ENCODE results near the gene DHRS1. TPM values are rescaled to one million over a fixed set of nuclear protein-coding genes. Genes with fewer than 3 reads are reported as not detected.
A peak's percentile ranks its signal among the peaks of the same experiment; 100 is the strongest.

Gene DHRS1
- polyA plus RNA-seq, 1 donor (not counting 4 experiments of a cell fraction or from before 2014, with no cell fraction given), result 65.1 TPM

DNA sequence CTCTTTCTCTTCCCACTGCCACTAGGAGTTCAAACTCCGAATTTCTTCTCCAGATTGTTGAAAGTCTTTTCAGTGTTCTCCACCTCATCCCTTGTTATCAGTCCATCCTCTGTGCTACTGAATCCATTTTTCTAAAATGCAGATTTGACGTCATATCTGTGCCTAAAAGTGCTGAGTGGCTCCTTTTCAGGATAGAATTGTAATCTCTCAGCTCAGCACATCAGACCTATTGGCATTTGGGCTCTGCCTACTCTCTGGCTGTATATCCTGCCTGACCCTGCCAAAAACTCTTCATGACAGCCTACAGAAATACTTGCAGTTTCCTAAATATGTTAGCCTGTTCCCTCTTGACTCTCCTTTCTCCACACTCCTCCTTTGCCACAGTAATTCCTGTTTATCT, 27.1 kb downstream of the DHRS1 start:
- Histone ChIP-seq H4K20me1 (ENCODE audit: control insufficient read depth, extremely low read depth, insufficient read depth, low read length) (no peaks in the 10 kb centered on the region), H3K27me3 (ENCODE audit: control insufficient read depth, extremely low read depth, insufficient read depth, low read length) (no peaks in the 10 kb centered on the region), H2AFZ (ENCODE audit: control insufficient read depth, low read length) (no peak overlapping the region), H3K27ac (ENCODE audit: control insufficient read depth, insufficient read depth, low read length) (peak overlapping the region; percentile 96), H3K36me3 (ENCODE audit: control insufficient read depth in 2 of 2, extremely low read depth in 1 of 2, insufficient read depth in 2 of 2, low read length in 2 of 2) (peaks cover 6 to 17% of the 10 kb centered on the region in 2 experiments), H3K9ac (ENCODE audit: control insufficient read depth, extremely low read depth, insufficient read depth, low read length) (no peak overlapping the region), H3K9me3 (ENCODE audit: control insufficient read depth, low read depth, low read length) (no peaks in the 10 kb centered on the region), H3K9me1 (ENCODE audit: control insufficient read depth, extremely low read depth, insufficient read depth, low read length) (no peaks in the 10 kb centered on the region), H3K4me3 (ENCODE audit: control insufficient read depth in 2 of 3, extremely low read depth in 1 of 3, insufficient read depth in 2 of 3, low read depth in 1 of 3, low read length in 3 of 3) (no peak overlapping the region), H3K4me1 (ENCODE audit: control insufficient read depth, extremely low read depth, insufficient read depth, low read length) (peaks cover 41% of the 10 kb centered on the region), H3K4me2 (ENCODE audit: control insufficient read depth, extremely low read depth, insufficient read depth, low read depth, low read length) (peak overlapping the region; percentile 86), H3K79me2 (ENCODE audit: control insufficient read depth, insufficient read depth, low read length) (peaks cover 3% of the 10 kb centered on the region)
- no peak for FAIRE-seq
- TF ChIP-seq EZH2 (IDR thresholded peaks at IDR 0.05; ENCODE audit: low read length), result no peak
- TF ChIP-seq, protein P1, sequence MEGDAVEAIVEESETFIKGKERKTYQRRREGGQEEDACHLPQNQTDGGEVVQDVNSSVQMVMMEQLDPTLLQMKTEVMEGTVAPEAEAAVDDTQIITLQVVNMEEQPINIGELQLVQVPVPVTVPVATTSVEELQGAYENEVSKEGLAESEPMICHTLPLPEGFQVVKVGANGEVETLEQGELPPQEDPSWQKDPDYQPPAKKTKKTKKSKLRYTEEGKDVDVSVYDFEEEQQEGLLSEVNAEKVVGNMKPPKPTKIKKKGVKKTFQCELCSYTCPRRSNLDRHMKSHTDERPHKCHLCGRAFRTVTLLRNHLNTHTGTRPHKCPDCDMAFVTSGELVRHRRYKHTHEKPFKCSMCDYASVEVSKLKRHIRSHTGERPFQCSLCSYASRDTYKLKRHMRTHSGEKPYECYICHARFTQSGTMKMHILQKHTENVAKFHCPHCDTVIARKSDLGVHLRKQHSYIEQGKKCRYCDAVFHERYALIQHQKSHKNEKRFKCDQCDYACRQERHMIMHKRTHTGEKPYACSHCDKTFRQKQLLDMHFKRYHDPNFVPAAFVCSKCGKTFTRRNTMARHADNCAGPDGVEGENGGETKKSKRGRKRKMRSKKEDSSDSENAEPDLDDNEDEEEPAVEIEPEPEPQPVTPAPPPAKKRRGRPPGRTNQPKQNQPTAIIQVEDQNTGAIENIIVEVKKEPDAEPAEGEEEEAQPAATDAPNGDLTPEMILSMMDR (optimal IDR thresholded peaks at IDR 0.05 in 1 of 3, IDR thresholded peaks at IDR 0.05 in 1 of 3, conservative IDR thresholded peaks at IDR 0.05 in 1 of 3; ENCODE audit: extremely low read depth in 1 of 3, insufficient read depth in 2 of 3, low read length in 3 of 3), result no peak
- no peak for DNase-seq (ENCODE audit: low read depth, low spot score)
- dilution Hi-C loops (cut with MboI; ENCODE audit: extremely low pct_ligation_motif_present, low sequenced_read_pairs), result no loop called here

DNA sequence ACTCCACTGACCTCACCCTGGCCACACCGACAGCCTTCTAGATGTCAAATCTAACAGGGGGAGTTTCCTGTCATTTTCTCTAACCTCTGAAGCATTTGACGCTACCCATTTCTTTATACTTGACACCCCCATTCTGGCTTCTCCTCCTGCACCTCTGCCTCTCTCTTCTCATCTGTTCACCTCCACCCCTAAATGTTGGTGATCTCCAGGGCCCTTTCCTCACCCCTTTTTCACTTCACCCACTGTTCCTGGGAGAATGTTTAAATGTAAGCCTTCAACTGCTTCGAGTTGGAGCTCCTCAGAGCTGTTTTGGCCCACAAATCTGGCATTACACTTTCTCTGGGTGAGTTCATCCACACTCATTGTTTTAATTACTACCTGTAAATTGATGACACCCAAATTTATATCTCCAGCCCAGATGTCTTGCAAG, 27.7 kb downstream of the DHRS1 start:
- H3K4me3 ChIP-seq (ENCODE audit: control insufficient read depth in 2 of 3, extremely low read depth in 1 of 3, insufficient read depth in 2 of 3, low read depth in 1 of 3, low read length in 3 of 3), result peak overlapping the region; percentile 10 to 65 (median 52)
- peak overlapping the region; percentile 86 for H3K4me2 ChIP-seq (ENCODE audit: control insufficient read depth, extremely low read depth, insufficient read depth, low read depth, low read length)
- no peaks in the 10 kb centered on the region for H3K9me1 ChIP-seq (ENCODE audit: control insufficient read depth, extremely low read depth, insufficient read depth, low read length)
- dilution Hi-C loops (cut with MboI; ENCODE audit: extremely low pct_ligation_motif_present, low sequenced_read_pairs), result no loop called here
- peak overlapping the region; percentile 96 for H3K27ac ChIP-seq (ENCODE audit: control insufficient read depth, insufficient read depth, low read length)
- DNase-seq (ENCODE audit: low read depth, low spot score), result no peak
- no peaks in the 10 kb centered on the region for H3K27me3 ChIP-seq (ENCODE audit: control insufficient read depth, extremely low read depth, insufficient read depth, low read length)
- no peak for TF ChIP-seq EZH2 (IDR thresholded peaks at IDR 0.05; ENCODE audit: low read length)
- TF ChIP-seq, protein P1 (optimal IDR thresholded peaks at IDR 0.05 in 1 of 3, IDR thresholded peaks at IDR 0.05 in 1 of 3, conservative IDR thresholded peaks at IDR 0.05 in 1 of 3; ENCODE audit: extremely low read depth in 1 of 3, insufficient read depth in 2 of 3, low read length in 3 of 3), result no peak
- H3K36me3 ChIP-seq (ENCODE audit: control insufficient read depth in 2 of 2, extremely low read depth in 1 of 2, insufficient read depth in 2 of 2, low read length in 2 of 2), result peaks cover 8 to 19% of the 10 kb centered on the region in 2 experiments
- no peak for FAIRE-seq
- peak overlapping the region; percentile 21 for H2AFZ ChIP-seq (ENCODE audit: control insufficient read depth, low read length)
- H4K20me1 ChIP-seq (ENCODE audit: control insufficient read depth, extremely low read depth, insufficient read depth, low read length), result no peaks in the 10 kb centered on the region
- peak overlapping the region; percentile 98 for H3K9ac ChIP-seq (ENCODE audit: control insufficient read depth, extremely low read depth, insufficient read depth, low read length)
- peaks cover 41% of the 10 kb centered on the region for H3K4me1 ChIP-seq (ENCODE audit: control insufficient read depth, extremely low read depth, insufficient read depth, low read length)
- H3K79me2 ChIP-seq (ENCODE audit: control insufficient read depth, insufficient read depth, low read length), result peaks cover 3% of the 10 kb centered on the region
- H3K9me3 ChIP-seq (ENCODE audit: control insufficient read depth, low read depth, low read length), result no peaks in the 10 kb centered on the region

Data from keratinocyte (primary cell).